Smooth muscle cell (in vitro differentiated cells): ENCODE data around the gene CEP97. TPM values are rescaled to one million over a fixed set of nuclear protein-coding genes. Genes with fewer than 3 reads are reported as not detected.
"Not testable (repeated sequence)": the region's sequence is repeated elsewhere in the genome, so short reads cannot be mapped to it uniquely, and the experiment has no call there.

Experiments used
- DNase-seq: peaks from one replicate; lab custom pipeline; 2025; ENCODE audit not compliant: unreplicated experiment; lab: John Stamatoyannopoulos, UW
- H2AFZ ChIP-seq: fragments of 200-600 bp; sonication (generic); 2 replicates; pipeline ENCODE4 v1.6.0; 2016; ENCODE audit warnings: antibody characterized with exemption, low read depth, mild to moderate bottlenecking
- H3F3A ChIP-seq: fragments of 200-600 bp; sonication (generic); 2 replicates; pipeline ENCODE4 v1.6.0; 2017; ENCODE audit warnings: antibody characterized with exemption, low read depth
- H3K27ac ChIP-seq: fragments of 200-600 bp; sonication (generic); 2 replicates; pipeline ENCODE4 v1.5.1; 2016; ENCODE audit warnings: low read depth, mild to moderate bottlenecking
- H3K27me3 ChIP-seq: fragments of 200-600 bp; sonication (generic); 2 replicates; pipeline ENCODE4 v1.6.1; 2016; ENCODE audit warnings: low read depth, mild to moderate bottlenecking
- H3K36me3 ChIP-seq: fragments of 200-600 bp; sonication (generic); 2 replicates; pipeline ENCODE4 v1.5.1; 2016; ENCODE audit warnings: low read depth
- H3K4me1 ChIP-seq: fragments of 200-600 bp; sonication (generic); 2 replicates; pipeline ENCODE4 v1.5.1; 2016; ENCODE audit warnings: low read depth
- H3K4me2 ChIP-seq: fragments of 200-600 bp; sonication (generic); 2 replicates; pipeline ENCODE4 v1.6.0; 2016; ENCODE audit warnings: mild to moderate bottlenecking
- H3K4me3 ChIP-seq: fragments of 200-600 bp; sonication (generic); 2 replicates; pipeline ENCODE4 v1.5.1; 2016; ENCODE audit warnings: mild to moderate bottlenecking
- H3K79me2 ChIP-seq: fragments of 200-600 bp; sonication (generic); 2 replicates; pipeline ENCODE4 v1.6.0; 2016; ENCODE audit warnings: low read depth, mild to moderate bottlenecking
- H3K9ac ChIP-seq: fragments of 200-600 bp; sonication (generic); 2 replicates; pipeline ENCODE4 v1.6.0; 2016; ENCODE audit warnings: low read depth
- H3K9me3 ChIP-seq: fragments of 200-600 bp; sonication (generic); replicated peaks from 2 replicates; pipeline ENCODE4 v1.5.1; 2016; ENCODE audit warnings: low read depth
- H4K20me1 ChIP-seq: fragments of 200-600 bp; sonication (generic); 2 replicates; pipeline ENCODE4 v1.6.0; 2016; ENCODE audit warnings: low read depth
- CTCF ChIP-seq: fragments of 200-600 bp; sonication (generic); IDR thresholded peaks from 2 replicates; pipeline ENCODE4 v1.5.1; 2017; ENCODE audit warnings: borderline replicate concordance, mild to moderate bottlenecking, antibody characterized with exemption; ENCODE audit not compliant: insufficient read depth, poor library complexity, severe bottlenecking
- WGBS: methylation state at CpG from one replicate; pipeline ENCODE4 v1.1.7; 2016; ENCODE audit warnings: low lambda C conversion rate; 5-methylcytosine and 5-hydroxymethylcytosine counted together
- polyA plus RNA-seq: library from polyadenylated mRNA; unstranded; fragments of >200 nt; fragmentation: Nextera tagmentation; extraction: Ambion mirVana; gene quantifications from 2 replicates; pipeline ENCODE4 v1.2.1, GENCODE V29; 2016
- total RNA-seq: library from RNA; depleted of rRNA; stranded (reverse); fragments of >200 nt; gene quantifications from 2 replicates; pipeline ENCODE4 v1.2.3, GENCODE V29; 2014

CEP97 gene
- total and polyA plus RNA-seq, 2 experiments from 2014 or later: 4.3 to 20.8 TPM

DNA sequence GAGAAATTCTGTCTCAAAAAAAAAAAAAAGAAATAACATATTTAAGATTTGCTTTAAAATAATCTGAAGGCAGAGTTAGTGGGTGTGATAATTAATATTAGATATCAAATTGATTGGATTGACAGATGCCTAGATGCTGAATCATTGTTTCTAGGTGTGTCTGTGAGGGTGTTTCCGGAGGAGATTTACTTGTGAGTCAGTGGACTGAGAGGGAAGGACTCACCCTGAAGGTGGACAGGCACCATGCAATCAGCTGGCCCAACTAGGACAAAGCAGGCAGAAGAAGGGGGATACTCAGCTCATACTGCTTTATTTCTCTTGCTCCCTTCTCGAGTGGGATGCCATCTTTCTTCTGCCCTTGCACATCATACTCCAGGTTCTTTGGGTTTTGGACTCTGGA, 21.2 kb upstream of the CEP97 start:
- Histone ChIP-seq H3K4me2 (no peak overlapping the region), H3K27ac (peak overlapping the region; percentile 38), H3F3A (no peaks in the 10 kb centered on the region), H3K4me1 (no peaks in the 10 kb centered on the region), H3K9me3 (no peaks in the 10 kb centered on the region), H3K79me2 (no peaks in the 10 kb centered on the region), H2AFZ (no peak overlapping the region), H3K4me3 (no peak overlapping the region), H3K27me3 (no peaks in the 10 kb centered on the region), H4K20me1 (no peaks in the 10 kb centered on the region), H3K36me3 (no peaks in the 10 kb centered on the region), H3K9ac (no peak overlapping the region)
- DNase-seq: no peak
- no peak for TF ChIP-seq CTCF
- WGBS: 92% methylated on average over 2 of the region's 2 CpGs

GRCh38 chr3:101704639-101705038, 19.8 kb upstream of the CEP97 start:
- H3K9me3 ChIP-seq, H4K20me1 ChIP-seq, H3K4me1 ChIP-seq, H3K36me3 ChIP-seq, H3K9ac ChIP-seq, H3K4me2 ChIP-seq, H3K27ac ChIP-seq, H3K79me2 ChIP-seq, H3K27me3 ChIP-seq, DNase-seq, H3F3A ChIP-seq, H3K4me3 ChIP-seq, H2AFZ ChIP-seq: not testable (repeated sequence)
- 60% methylated on average over 2 of the region's 2 CpGs for WGBS

DNA sequence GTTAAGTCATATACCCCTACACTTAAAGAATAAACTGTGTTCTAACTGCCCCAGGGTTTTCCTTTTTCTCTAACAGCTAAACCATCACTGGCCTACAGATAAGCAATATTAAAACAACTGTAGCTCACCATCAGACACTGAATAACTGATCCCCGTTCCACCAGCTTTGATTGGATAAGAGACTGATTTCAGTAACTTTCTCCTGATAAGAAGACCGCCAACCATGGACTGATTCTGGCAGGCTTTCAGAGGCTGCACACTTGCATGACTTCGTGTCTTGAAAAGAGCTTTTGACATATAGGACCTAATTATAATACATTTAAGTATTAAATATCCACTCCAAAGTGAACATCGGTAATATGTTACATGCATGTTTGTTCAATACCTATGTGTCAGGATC, 15.3 kb upstream of the CEP97 start:
- Histone ChIP-seq H3K27me3 (no peaks in the 10 kb centered on the region), H3K36me3 (no peaks in the 10 kb centered on the region), H2AFZ (no peak overlapping the region), H3K27ac (no peak overlapping the region), H3F3A (no peaks in the 10 kb centered on the region), H3K9ac (no peak overlapping the region), H3K79me2 (no peaks in the 10 kb centered on the region), H3K9me3 (no peaks in the 10 kb centered on the region), H3K4me2 (no peak overlapping the region), H3K4me1 (no peaks in the 10 kb centered on the region), H4K20me1 (no peaks in the 10 kb centered on the region), H3K4me3 (no peak overlapping the region)
- no peak for DNase-seq
- WGBS: 83% methylated on average over 4 of the region's 4 CpGs
- TF ChIP-seq CTCF: no peak

DNA sequence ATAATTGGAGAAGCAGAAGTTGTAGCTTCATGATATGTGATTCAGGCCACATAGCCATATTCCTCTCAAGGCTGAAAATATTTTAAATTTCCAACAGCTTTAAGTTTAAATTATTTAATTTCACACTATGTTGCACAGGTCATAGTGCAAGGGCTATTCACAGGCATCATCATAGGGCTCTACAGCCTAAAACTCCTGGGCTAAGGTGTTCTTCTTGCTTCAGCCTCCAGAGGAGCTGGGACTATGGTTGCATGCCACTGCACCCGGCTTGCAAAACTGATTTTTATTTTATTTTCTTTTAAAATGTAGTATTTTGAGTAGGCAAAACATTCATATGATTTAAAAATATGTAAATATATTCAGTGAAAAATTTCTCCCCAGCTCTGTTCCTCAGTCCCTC, 6.0 kb upstream of the CEP97 start:
- H3K9me3 ChIP-seq: no peaks in the 10 kb centered on the region
- no peak overlapping the region for H3K4me2 ChIP-seq
- H3K4me3 ChIP-seq: no peak overlapping the region
- no peaks in the 10 kb centered on the region for H3K79me2 ChIP-seq
- TF ChIP-seq CTCF: no peak
- DNase-seq: no peak
- no peaks in the 10 kb centered on the region for H4K20me1 ChIP-seq
- H3K36me3 ChIP-seq: no peaks in the 10 kb centered on the region
- peaks cover 10% of the 10 kb centered on the region for H3F3A ChIP-seq
- peaks cover 9% of the 10 kb centered on the region for H3K4me1 ChIP-seq
- no peaks in the 10 kb centered on the region for H3K27me3 ChIP-seq
- no peak overlapping the region for H2AFZ ChIP-seq
- H3K9ac ChIP-seq: no peak overlapping the region
- WGBS: 92% methylated on average over 1 of the region's 1 CpG
- H3K27ac ChIP-seq: no peak overlapping the region
